ENCODE results near the gene SCNM1. TPM values are rescaled to one million over a fixed set of nuclear protein-coding genes. Genes with fewer than 3 reads are reported as not detected.

The SCNM1 gene, protein sequence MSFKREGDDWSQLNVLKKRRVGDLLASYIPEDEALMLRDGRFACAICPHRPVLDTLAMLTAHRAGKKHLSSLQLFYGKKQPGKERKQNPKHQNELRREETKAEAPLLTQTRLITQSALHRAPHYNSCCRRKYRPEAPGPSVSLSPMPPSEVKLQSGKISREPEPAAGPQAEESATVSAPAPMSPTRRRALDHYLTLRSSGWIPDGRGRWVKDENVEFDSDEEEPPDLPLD
- 129 and 130 TPM in 2 replicates for total RNA-seq (2014; rRNA removed; shearing (Covaris generic))

DNA sequence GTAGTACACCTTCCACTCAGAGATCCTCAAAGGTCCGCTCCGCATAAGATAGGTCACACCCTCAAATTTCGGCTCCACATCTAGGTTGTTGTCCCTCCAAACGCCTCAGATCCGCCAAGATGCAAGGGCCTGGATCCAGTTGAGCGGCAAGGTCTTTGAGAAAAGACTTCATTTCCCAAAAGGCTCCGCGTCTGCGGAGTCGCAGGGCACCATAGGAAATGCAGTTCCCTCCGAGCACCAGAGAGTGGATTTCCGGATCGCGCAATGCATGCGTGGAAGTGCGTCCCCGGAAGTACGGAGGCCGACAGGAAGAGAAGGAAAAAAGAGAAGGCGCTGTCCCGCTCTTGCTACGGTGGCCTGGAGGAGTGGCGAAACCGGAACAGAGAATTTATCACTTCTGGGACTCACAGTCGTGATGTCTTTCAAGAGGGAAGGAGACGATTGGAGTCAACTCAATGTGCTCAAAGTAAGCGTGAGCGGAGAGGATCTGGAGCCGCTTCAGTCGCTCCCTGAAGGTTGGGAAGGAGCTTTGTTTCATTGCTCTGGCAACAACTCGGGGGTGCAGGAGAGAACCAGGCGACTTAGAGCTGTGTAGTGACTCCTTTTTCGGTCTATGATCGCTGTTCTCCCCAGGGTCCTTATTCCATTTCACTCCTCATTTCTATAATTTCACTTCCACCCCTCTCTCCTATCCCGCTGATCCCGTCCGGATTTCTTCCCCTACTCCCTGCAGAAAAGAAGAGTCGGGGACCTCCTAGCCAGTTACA lies at the start of gene SCNM1, which contains the start of gene LYSMD1:
TSS of gene SCNM1 (plus strand) at position 407 of the 767 bp plus-strand sequence. CDS start at position 416, 9 bp downstream.
TSS of gene LYSMD1 (minus strand) at position 165 of the 767 bp plus-strand sequence. CDS start 644 bp downstream, outside the sequence.

DNA sequence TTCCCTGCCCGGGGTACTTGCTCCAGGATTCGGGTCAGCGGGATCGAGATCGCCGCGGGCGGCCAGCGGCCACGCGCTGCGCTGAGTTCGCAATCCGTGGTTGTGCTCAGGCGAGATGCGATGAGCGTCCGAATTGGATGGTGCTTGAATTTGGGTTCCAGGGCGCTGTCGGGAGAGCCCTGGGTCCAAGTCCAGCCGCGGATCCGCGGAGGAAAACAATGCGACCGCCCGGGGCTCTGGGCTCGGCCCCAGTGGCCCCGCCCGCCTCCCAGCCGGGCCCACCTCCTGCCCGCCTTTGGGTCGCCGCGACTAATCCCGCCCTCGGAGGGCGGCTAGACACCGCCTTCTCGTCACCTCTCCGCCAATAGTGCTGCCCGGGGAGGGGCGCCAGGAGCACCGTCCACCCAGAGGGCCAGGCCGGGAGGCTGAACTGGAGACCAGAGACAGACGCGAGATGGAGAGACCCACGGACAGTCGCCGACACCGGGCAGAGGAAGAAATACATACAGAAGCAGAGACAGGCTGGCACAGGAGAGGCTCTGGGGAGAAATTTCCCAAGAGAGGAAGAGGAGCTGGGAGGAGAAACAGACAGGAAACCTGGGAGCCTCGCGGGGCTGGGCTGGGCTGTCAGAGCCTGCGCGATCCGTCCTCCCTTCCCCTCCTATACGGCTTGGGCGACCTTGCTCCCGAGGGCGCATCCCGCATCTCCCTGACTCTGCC lies 19.4 kb upstream of the SCNM1 start, which contains the start of gene SEMA6C:
TSS of gene SEMA6C (minus strand) at position 220 of the 720 bp plus-strand sequence. CDS start 4,010 bp downstream, outside the sequence.

DNA sequence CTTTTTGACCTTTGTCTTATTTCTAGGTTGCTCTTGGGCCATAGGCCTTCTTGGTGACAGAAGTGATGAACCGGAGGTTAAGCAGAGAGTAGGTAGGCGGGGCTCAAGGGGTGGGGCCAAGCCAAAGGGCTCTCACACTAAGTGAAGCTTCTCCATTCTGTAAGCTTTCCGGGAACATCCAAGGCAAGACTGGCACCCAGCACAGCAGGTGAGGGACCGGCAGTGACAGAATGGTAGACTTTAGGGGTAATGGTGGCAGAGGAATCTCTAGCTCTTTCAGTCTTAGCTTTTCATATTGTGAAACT lies 9.5 kb upstream of the SCNM1 start, which contains the start of gene TNFAIP8L2:
TSS of gene TNFAIP8L2 (plus strand) at position 135 of the 305 bp plus-strand sequence. CDS start 2,049 bp downstream, outside the sequence.

DNA sequence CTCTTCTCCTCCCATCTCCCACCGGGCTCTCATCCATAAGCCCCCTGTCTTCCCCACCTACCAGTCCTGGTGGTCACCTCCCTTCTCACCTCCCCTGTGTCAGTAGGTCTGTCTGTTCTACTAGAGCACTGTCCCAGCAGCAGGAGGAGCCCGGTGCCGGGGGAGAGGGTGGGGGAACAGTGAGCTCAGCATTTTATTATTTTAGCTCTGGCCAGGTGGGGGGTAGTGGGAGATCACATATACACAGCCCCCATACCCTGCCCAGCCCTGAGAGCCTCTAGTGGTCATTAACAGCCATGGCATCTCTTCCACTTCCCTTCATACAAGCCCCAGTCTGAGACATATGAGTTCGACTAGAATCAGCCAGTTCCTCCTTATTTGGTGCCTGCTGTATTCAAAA lies 9.9 kb downstream of the SCNM1 start, which contains the start of gene TMOD4:
TSS of gene TMOD4 (minus strand) at position 119 of the 400 bp plus-strand sequence. CDS start 1,106 bp downstream, outside the sequence.

DNA sequence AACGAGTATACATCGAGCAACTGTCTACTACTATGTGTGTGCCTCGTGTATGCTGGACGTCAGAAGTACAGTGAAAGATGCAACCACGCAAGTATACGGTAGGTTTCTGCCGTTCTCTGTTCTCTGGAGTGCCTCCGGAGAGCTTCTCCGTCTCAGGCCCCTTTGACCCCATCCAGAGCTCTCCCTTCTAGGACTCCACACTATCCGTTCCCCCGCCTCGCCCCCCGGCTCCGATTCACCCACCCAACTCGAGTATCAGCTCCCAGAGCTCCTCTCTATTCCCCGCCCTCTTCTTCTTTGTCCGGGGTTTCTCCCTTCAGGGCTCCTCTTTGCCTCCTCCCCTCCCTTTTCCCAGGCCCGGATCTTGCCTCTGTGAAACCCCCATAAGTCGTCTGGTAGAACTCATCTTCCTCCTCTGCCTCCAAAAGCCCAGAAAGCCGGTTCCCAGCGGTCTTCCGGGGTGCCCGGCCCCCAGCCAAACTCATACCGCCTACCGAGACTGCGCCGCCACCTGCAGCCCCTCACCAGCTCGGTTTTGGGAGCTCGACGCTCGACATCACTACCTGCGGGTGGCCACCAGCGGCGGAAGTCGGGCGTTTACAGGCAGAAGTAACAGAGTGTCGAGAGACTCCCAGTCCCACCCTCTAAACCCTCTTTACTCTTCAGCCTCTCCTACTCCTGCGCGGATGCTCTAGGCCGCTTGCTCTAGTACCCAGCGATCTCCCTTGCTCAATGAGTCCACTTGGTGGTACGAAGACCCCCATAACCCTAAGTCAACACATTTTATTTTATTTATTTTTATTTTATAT lies 23.9 kb downstream of the SCNM1 start, which contains the start of gene VPS72:
TSS of gene VPS72 (minus strand) at position 561 of the 809 bp plus-strand sequence. CDS start at position 485, 76 bp downstream.

DNA sequence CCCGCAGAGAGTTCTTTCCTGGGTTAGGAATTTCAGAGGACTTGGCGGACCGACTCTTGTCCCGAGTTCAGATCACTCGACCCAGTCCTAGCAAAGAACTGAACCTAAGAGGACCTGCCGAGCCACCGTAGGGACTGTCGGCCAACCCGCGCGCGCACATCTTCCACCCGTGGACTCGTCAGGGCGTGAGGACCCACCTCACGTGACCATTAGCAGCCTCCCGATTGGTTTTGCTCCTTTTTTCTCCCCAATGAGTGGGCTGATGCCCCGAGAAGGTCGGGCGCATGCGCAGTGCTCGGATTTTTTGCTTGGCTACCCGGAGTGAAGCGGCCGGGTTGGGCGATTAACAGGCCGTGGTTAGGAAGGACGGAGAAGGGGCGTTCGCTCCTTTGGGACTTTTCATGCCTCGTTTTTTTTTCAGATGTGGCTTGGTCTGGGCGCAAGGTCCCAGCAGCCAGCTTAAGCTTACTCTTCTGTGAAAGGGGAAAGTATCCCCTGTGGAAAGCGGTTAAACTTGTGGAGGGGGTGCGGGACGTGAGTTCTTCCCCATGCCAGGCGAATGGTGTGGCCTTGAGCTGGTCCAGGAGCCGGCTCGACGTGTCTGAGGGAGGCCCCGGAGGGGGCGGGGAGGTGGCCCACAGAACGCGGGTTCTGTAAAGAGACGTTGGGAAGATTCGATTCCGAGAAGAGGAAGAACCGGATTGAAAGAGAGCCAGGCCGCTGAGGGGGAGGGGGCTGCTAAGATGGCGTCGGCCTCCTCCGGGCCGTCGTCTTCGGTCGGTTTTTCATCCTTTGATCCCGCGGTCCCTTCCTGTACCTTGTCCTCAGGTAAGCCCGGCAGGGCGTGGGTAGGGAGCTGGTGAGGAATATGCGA lies 32.5 kb downstream of the SCNM1 start, which contains the start of gene PIP5K1A:
TSS of gene PIP5K1A (plus strand) at position 299 of the 874 bp plus-strand sequence. CDS start at position 744, 445 bp downstream.

Other genes with a start within 250 kb of the SCNM1 start
- gene SETDB1, start 239.8 kb upstream of the SCNM1 start, total RNA-seq (2014; rRNA removed; shearing (Covaris generic)) = 53.2 and 66.0 TPM in 2 replicates
- gene CERS2, start 191.3 kb upstream of the SCNM1 start, total RNA-seq (2014; rRNA removed; shearing (Covaris generic)) = 143 and 158 TPM in 2 replicates
- gene ANXA9, start 183.9 kb upstream of the SCNM1 start, total RNA-seq (2014; rRNA removed; shearing (Covaris generic)) = 2.4 and 2.7 TPM in 2 replicates
- gene MINDY1, start 159.2 kb upstream of the SCNM1 start, total RNA-seq (2014; rRNA removed; shearing (Covaris generic)) = 12.5 and 13.5 TPM in 2 replicates
- 14.7 and 15.2 TPM in 2 replicates for gene PRUNE1, start 157.7 kb upstream of the SCNM1 start, total RNA-seq (2014; rRNA removed; shearing (Covaris generic))
- 0.30 and 2.2 TPM in 2 replicates for gene BNIPL, start 129.6 kb upstream of the SCNM1 start, total RNA-seq (2014; rRNA removed; shearing (Covaris generic))
- 4.3 and 6.8 TPM in 2 replicates for gene C1orf56, start 118.4 kb upstream of the SCNM1 start, total RNA-seq (2014; rRNA removed; shearing (Covaris generic))
- gene CDC42SE1, start 106.5 kb upstream of the SCNM1 start, total RNA-seq (2014; rRNA removed; shearing (Covaris generic)) = 79.9 and 87.9 TPM in 2 replicates
- gene MLLT11, start 105.7 kb upstream of the SCNM1 start, total RNA-seq (2014; rRNA removed; shearing (Covaris generic)) = 7.4 and 7.6 TPM in 2 replicates
- 8.9 and 13.4 TPM in 2 replicates for gene GABPB2, start 95.4 kb upstream of the SCNM1 start, total RNA-seq (2014; rRNA removed; shearing (Covaris generic))
- gene SEMA6C, start 19.5 kb upstream of the SCNM1 start, total RNA-seq (2014; rRNA removed; shearing (Covaris generic)) = 1.1 and 2.3 TPM in 2 replicates
- not detected in 2 replicates for gene TNFAIP8L2, start 9.5 kb upstream of the SCNM1 start, total RNA-seq (2014; rRNA removed; shearing (Covaris generic))
- 13.2 and 15.1 TPM in 2 replicates for gene LYSMD1, start 242 bp upstream of the SCNM1 start, total RNA-seq (2014; rRNA removed; shearing (Covaris generic))
- gene TMOD4, start 9.8 kb downstream of the SCNM1 start, total RNA-seq (2014; rRNA removed; shearing (Covaris generic)) = 0.38 and 0.40 TPM in 2 replicates
- 92.9 and 126 TPM in 2 replicates for gene VPS72, start 24.1 kb downstream of the SCNM1 start, total RNA-seq (2014; rRNA removed; shearing (Covaris generic))
- 72.2 and 99.9 TPM in 2 replicates for gene PIP5K1A, start 32.4 kb downstream of the SCNM1 start, total RNA-seq (2014; rRNA removed; shearing (Covaris generic))
- gene PSMD4, start 88.6 kb downstream of the SCNM1 start, total RNA-seq (2014; rRNA removed; shearing (Covaris generic)) = 491 and 493 TPM in 2 replicates
- gene ZNF687, start 116.2 kb downstream of the SCNM1 start, total RNA-seq (2014; rRNA removed; shearing (Covaris generic)) = 33.5 and 34.2 TPM in 2 replicates
- 70.3 and 78.9 TPM in 2 replicates for gene PI4KB, start 161.3 kb downstream of the SCNM1 start, total RNA-seq (2014; rRNA removed; shearing (Covaris generic))
- gene RFX5, start 181.1 kb downstream of the SCNM1 start, total RNA-seq (2014; rRNA removed; shearing (Covaris generic)) = 99.2 and 108 TPM in 2 replicates
- not detected in 2 replicates for gene SELENBP1, start 206.6 kb downstream of the SCNM1 start, total RNA-seq (2014; rRNA removed; shearing (Covaris generic))
- gene PSMB4, start 233.4 kb downstream of the SCNM1 start, total RNA-seq (2014; rRNA removed; shearing (Covaris generic)) = 846 and 849 TPM in 2 replicates